Left ventricle myocardium inferior (tissue), 1 donor: Measurements from ENCODE around the gene TMC4. TPM values are rescaled to one million over a fixed set of nuclear protein-coding genes. Genes with fewer than 3 reads are reported as not detected.

ENCODE experiments used
- DNase-seq: peaks from one replicate; pipeline ENCODE4 v3.0.0-alpha.2; 2020
- H3K27ac ChIP-seq: fragments of 200-600 bp; replicated peaks from 2 replicates; pipeline ENCODE4 v1.8.0; 2021
- H3K27me3 ChIP-seq: fragments of 200-600 bp; 2 replicates; pipeline ENCODE4 v1.8.0; 2021; ENCODE audit warnings: low read depth
- H3K36me3 ChIP-seq: fragments of 200-600 bp; 2 replicates; pipeline ENCODE4 v1.8.0; 2021
- H3K4me1 ChIP-seq: fragments of 200-600 bp; 2 replicates; pipeline ENCODE4 v1.8.0; 2021
- H3K4me3 ChIP-seq: fragments of 200-600 bp; 2 replicates; pipeline ENCODE4 v1.8.0; 2021; ENCODE audit warnings: mild to moderate bottlenecking, moderate library complexity
- H3K9me3 ChIP-seq: fragments of 200-600 bp; replicated peaks from 2 replicates; pipeline ENCODE4 v1.8.0; 2021
- CTCF ChIP-seq: fragments of 200-600 bp; IDR thresholded peaks from 2 replicates; pipeline ENCODE4 v1.8.0; 2021; ENCODE audit warnings: antibody characterized with exemption, mild to moderate bottlenecking, borderline replicate concordance
- intact Hi-C: fragments of 100-400 bp; cut with micrococcal nuclease; formaldehyde crosslinking; loops from one replicate; pipeline ENCODE4 v1.11.0; 2022
- total RNA-seq: library from RNA; stranded (reverse); fragmentation: NEBNext Ultra II Directional; extraction: Animal tissue kit (Norgen Biotek cat#: 25700); gene quantifications from one replicate; pipeline ENCODE4 v1.2.1, GENCODE V29; 2021
- donor health status: DM: no; HTN: yes; CAD: no; lungs with severe emphysema.

The TMC4 gene
- total RNA-seq, 1 donor from 2014 or later: 2.2 TPM

GRCh38 chr19:54137699-54138488 lies 35.1 kb downstream of the TMC4 start, which contains the start of gene CNOT3:
Gene CNOT3 (plus strand): TSS chr19:54137762. CDS start chr19:54142979, 5,217 bp downstream.
- no peaks in the 10 kb centered on the region for H3K27me3 ChIP-seq
- peak; percentile 15 for TF ChIP-seq CTCF
- H3K27ac ChIP-seq: peak within 1 kb of the TSS; percentile 97
- peaks cover 5% of the 10 kb centered on the region for H3K36me3 ChIP-seq
- H3K9me3 ChIP-seq: no peaks in the 10 kb centered on the region
- peak within 1 kb of the TSS; percentile 99 for H3K4me3 ChIP-seq
- H3K4me1 ChIP-seq: peaks cover 57% of the 10 kb centered on the region
- intact Hi-C loops: no loop called here
- DNase-seq: no peak

DNA sequence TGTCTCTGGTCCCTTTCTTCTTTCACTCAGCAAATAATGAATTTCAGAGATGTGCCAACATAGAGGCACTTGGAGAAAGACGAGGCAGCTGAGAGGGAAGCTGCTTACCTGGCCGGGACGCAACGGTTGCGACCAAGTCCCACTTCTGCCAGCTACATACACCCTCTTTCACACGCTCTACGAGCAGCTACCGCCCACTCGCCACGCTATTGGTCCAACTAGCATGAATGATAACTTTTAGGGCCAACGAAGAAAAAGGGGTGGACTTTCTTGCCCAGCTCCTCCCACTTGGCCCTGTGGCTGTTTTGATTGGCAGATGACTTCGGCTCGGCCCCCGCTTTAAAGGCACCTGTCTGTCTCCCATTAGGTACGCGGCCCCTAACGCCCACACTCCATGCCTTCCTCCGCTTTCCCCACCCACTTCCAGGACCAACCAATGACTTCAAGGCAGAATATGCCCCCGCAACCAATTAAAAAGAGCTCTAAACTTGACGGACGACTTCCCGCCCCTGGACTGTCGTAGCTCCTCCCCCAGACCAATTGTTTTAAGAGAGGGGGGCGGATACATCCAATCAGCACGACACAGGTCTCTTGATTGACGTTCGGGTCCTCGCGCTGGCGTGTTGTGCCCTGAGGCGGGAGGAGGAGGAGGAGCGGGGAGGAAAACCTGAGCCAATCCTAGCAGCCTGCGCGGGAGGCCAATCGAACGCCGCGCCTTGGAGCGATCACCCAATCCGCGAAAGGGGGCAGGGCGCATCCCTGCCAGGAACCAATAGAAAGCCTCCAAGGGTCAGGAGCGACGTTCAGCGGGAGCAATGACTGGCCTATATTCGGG lies 35.9 kb downstream of the TMC4 start:
- no peaks in the 10 kb centered on the region for H3K27me3 ChIP-seq
- H3K36me3 ChIP-seq: peaks cover under 1% of the 10 kb centered on the region
- no peaks in the 10 kb centered on the region for H3K9me3 ChIP-seq
- H3K27ac ChIP-seq: peak overlapping the region; percentile 97
- peak overlapping the region; percentile 99 for H3K4me3 ChIP-seq
- no peak for TF ChIP-seq CTCF
- peaks cover 57% of the 10 kb centered on the region for H3K4me1 ChIP-seq
- intact Hi-C loops: no loop called here
- DNase-seq: peak; percentile 99

DNA sequence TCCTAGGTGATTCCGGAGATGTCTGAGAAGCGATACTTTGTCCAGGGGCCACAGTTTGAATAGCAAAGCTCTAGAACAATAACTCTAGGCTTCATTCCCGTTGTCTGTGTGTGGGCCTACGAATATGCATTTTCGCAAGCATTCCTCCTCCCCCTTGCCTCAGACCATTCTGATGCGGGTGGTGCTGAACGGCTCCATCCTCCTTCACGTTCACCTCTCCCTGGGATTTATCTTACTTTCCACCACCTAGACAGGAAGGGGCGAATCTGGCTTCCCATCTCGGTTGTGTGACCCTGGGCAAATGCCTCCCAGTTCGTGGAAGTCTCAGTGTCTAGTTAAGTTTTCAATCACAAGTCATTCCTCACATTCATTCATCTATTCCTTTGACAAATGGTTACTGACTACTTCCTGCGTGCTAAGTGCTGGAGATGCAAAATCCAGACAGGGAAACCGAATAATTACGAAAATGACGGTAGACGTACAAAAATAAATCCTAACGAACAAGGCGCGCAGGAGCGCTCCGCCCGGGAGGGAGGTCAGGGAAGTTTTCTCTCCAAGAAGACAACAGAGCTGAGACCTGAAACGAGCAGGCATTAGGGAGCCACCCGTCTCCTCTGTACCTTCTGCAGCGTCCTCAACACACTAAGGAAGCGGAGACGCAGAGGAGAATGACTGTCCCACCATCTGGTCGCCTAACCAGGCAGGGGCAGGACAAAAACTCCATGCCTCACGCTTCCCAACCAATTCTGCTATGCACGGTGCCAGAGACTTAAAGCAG lies 36.7 kb downstream of the TMC4 start:
- TF ChIP-seq CTCF: no peak
- intact Hi-C loops: no loop called here
- Histone ChIP-seq H3K27me3 (no peaks in the 10 kb centered on the region), H3K9me3 (no peaks in the 10 kb centered on the region), H3K4me3 (peak overlapping the region; percentile 70), H3K27ac (peak overlapping the region; percentile 73), H3K4me1 (peaks cover 49% of the 10 kb centered on the region), H3K36me3 (peaks cover 8% of the 10 kb centered on the region)
- DNase-seq: no peak

- no peak overlapping the region for H3K27ac ChIP-seq
- no peak for TF ChIP-seq CTCF
- H3K36me3 ChIP-seq: peaks cover 23% of the 10 kb centered on the region
- H3K4me3 ChIP-seq: no peak overlapping the region
- H3K4me1 ChIP-seq: peaks cover 27% of the 10 kb centered on the region
- DNase-seq: no peak
- no peaks in the 10 kb centered on the region for H3K27me3 ChIP-seq
- H3K9me3 ChIP-seq: no peaks in the 10 kb centered on the region
- intact Hi-C loops: no loop called here
Measured at GRCh38 chr19:54133957-54134590, 38.9 kb downstream of the TMC4 start.
